Measurements from ENCODE around the gene UBA1.

UBA1 gene

GRCh38 chrX:47206316-47206715, 12.7 kb downstream of the UBA1 start:
- TF ChIP-seq POU2F2 (IDR thresholded peaks at IDR 0.05; ENCODE audit: low read depth, low read length): no peak
- no peak for TF ChIP-seq POLR2AphosphoS5 (IDR thresholded peaks at IDR 0.05; ENCODE audit: low read depth, low read length)
- TF ChIP-seq TAF1 (IDR thresholded peaks at IDR 0.05; ENCODE audit: low read depth, low read length): no peak
- no peak for TF ChIP-seq PAX5 (IDR thresholded peaks at IDR 0.05; ENCODE audit: insufficient read depth, low read length, severe bottlenecking)
- TF ChIP-seq SPI1 (IDR thresholded peaks at IDR 0.05; ENCODE audit: low read depth, low read length): no peak
- TF ChIP-seq POLR2A (IDR thresholded peaks at IDR 0.05; ENCODE audit: low read depth, low read length): no peak
- FAIRE-seq (no peak), DNase-seq (ENCODE audit: insufficient read length, low spot score) (no peak)

- TF ChIP-seq PAX5 (IDR thresholded peaks at IDR 0.05; ENCODE audit: insufficient read depth, low read length, severe bottlenecking) (no peak), SPI1 (IDR thresholded peaks at IDR 0.05; ENCODE audit: low read depth, low read length) (no peak), TAF1 (IDR thresholded peaks at IDR 0.05; ENCODE audit: low read depth, low read length) (no peak), POLR2A (IDR thresholded peaks at IDR 0.05; ENCODE audit: low read depth, low read length) (no peak), POLR2AphosphoS5 (IDR thresholded peaks at IDR 0.05; ENCODE audit: low read depth, low read length) (no peak), POU2F2 (IDR thresholded peaks at IDR 0.05; ENCODE audit: low read depth, low read length) (no peak)
- FAIRE-seq: no peak
- no peak for DNase-seq (ENCODE audit: insufficient read length, low spot score)
Observed at GRCh38 chrX:47208108-47208507, 14.5 kb downstream of the UBA1 start.

GRCh38 chrX:47209508-47210238, 16.0 kb downstream of the UBA1 start:
- TF ChIP-seq POLR2AphosphoS5 (IDR thresholded peaks at IDR 0.05; ENCODE audit: low read depth, low read length) (no peak), POU2F2 (IDR thresholded peaks at IDR 0.05; ENCODE audit: low read depth, low read length) (no peak), TAF1 (IDR thresholded peaks at IDR 0.05; ENCODE audit: low read depth, low read length) (no peak), POLR2A (IDR thresholded peaks at IDR 0.05; ENCODE audit: low read depth, low read length) (no peak), SPI1 (IDR thresholded peaks at IDR 0.05; ENCODE audit: low read depth, low read length) (no peak), PAX5 (IDR thresholded peaks at IDR 0.05; ENCODE audit: insufficient read depth, low read length, severe bottlenecking) (no peak)
- no peak for FAIRE-seq
- DNase-seq (ENCODE audit: insufficient read length, low spot score): no peak

GRCh38 chrX:47210661-47211425, 17.2 kb downstream of the UBA1 start:
- no peak for FAIRE-seq
- no peak for DNase-seq (ENCODE audit: insufficient read length, low spot score)
- TF ChIP-seq PAX5 (IDR thresholded peaks at IDR 0.05; ENCODE audit: insufficient read depth, low read length, severe bottlenecking): no peak
- TF ChIP-seq POLR2AphosphoS5 (IDR thresholded peaks at IDR 0.05; ENCODE audit: low read depth, low read length): no peak
- no peak for TF ChIP-seq TAF1 (IDR thresholded peaks at IDR 0.05; ENCODE audit: low read depth, low read length)
- TF ChIP-seq SPI1 (IDR thresholded peaks at IDR 0.05; ENCODE audit: low read depth, low read length): no peak
- TF ChIP-seq POLR2A (IDR thresholded peaks at IDR 0.05; ENCODE audit: low read depth, low read length): no peak
- no peak for TF ChIP-seq POU2F2 (IDR thresholded peaks at IDR 0.05; ENCODE audit: low read depth, low read length)

- no peak for DNase-seq (ENCODE audit: insufficient read length, low spot score)
- TF ChIP-seq POU2F2 (IDR thresholded peaks at IDR 0.05; ENCODE audit: low read depth, low read length) (no peak), POLR2AphosphoS5 (IDR thresholded peaks at IDR 0.05; ENCODE audit: low read depth, low read length) (no peak), POLR2A (IDR thresholded peaks at IDR 0.05; ENCODE audit: low read depth, low read length) (no peak), PAX5 (IDR thresholded peaks at IDR 0.05; ENCODE audit: insufficient read depth, low read length, severe bottlenecking) (no peak), TAF1 (IDR thresholded peaks at IDR 0.05; ENCODE audit: low read depth, low read length) (no peak), SPI1 (IDR thresholded peaks at IDR 0.05; ENCODE audit: low read depth, low read length) (no peak)
- no peak for FAIRE-seq
Observed at GRCh38 chrX:47212381-47213293, 19.0 kb downstream of the UBA1 start.

GRCh38 chrX:47214435-47215077, 20.9 kb downstream of the UBA1 start:
- no peak for DNase-seq (ENCODE audit: insufficient read length, low spot score)
- FAIRE-seq: no peak
- no peak for TF ChIP-seq POLR2A (IDR thresholded peaks at IDR 0.05; ENCODE audit: low read depth, low read length)
- no peak for TF ChIP-seq TAF1 (IDR thresholded peaks at IDR 0.05; ENCODE audit: low read depth, low read length)
- no peak for TF ChIP-seq PAX5 (IDR thresholded peaks at IDR 0.05; ENCODE audit: insufficient read depth, low read length, severe bottlenecking)
- TF ChIP-seq POU2F2 (IDR thresholded peaks at IDR 0.05; ENCODE audit: low read depth, low read length): no peak
- TF ChIP-seq SPI1 (IDR thresholded peaks at IDR 0.05; ENCODE audit: low read depth, low read length): no peak
- TF ChIP-seq POLR2AphosphoS5 (IDR thresholded peaks at IDR 0.05; ENCODE audit: low read depth, low read length): no peak

- DNase-seq (ENCODE audit: insufficient read length, low spot score) (no peak), FAIRE-seq (no peak)
- TF ChIP-seq POU2F2 (IDR thresholded peaks at IDR 0.05; ENCODE audit: low read depth, low read length) (no peak), POLR2A (IDR thresholded peaks at IDR 0.05; ENCODE audit: low read depth, low read length) (no peak), SPI1 (IDR thresholded peaks at IDR 0.05; ENCODE audit: low read depth, low read length) (no peak), TAF1 (IDR thresholded peaks at IDR 0.05; ENCODE audit: low read depth, low read length) (no peak), POLR2AphosphoS5 (IDR thresholded peaks at IDR 0.05; ENCODE audit: low read depth, low read length) (no peak), PAX5 (IDR thresholded peaks at IDR 0.05; ENCODE audit: insufficient read depth, low read length, severe bottlenecking) (no peak)
Observed at GRCh38 chrX:47215291-47215900, 21.8 kb downstream of the UBA1 start.

- TF ChIP-seq SPI1 (IDR thresholded peaks at IDR 0.05; ENCODE audit: low read depth, low read length) (no peak), TAF1 (IDR thresholded peaks at IDR 0.05; ENCODE audit: low read depth, low read length) (no peak), POU2F2 (IDR thresholded peaks at IDR 0.05; ENCODE audit: low read depth, low read length) (no peak), POLR2A (IDR thresholded peaks at IDR 0.05; ENCODE audit: low read depth, low read length) (no peak), PAX5 (IDR thresholded peaks at IDR 0.05; ENCODE audit: insufficient read depth, low read length, severe bottlenecking) (no peak), POLR2AphosphoS5 (IDR thresholded peaks at IDR 0.05; ENCODE audit: low read depth, low read length) (no peak)
- no peak for FAIRE-seq
- no peak for DNase-seq (ENCODE audit: insufficient read length, low spot score)
Observed at GRCh38 chrX:47216393-47216925, 22.8 kb downstream of the UBA1 start.
